ENCODE data around the gene EIF4H.

The EIF4H gene

GRCh38 chr7:74148491-74148890 is 25.7 kb upstream of the EIF4H start:
- Histone ChIP-seq H3K27me3 (ENCODE audit: insufficient read depth, poor library complexity, severe bottlenecking) (no peaks in the 10 kb centered on the region), H3K4me3 (replicated peaks; ENCODE audit: insufficient read depth, low read length) (no peak overlapping the region), H3K27ac (replicated peaks) (no peak overlapping the region)
- TF ChIP-seq REST (IDR thresholded peaks at IDR 0.05; ENCODE audit: insufficient replicate concordance, low read depth) (no peak), GABPA (IDR thresholded peaks at IDR 0.05; ENCODE audit: low read depth) (no peak), SPI1 (IDR thresholded peaks at IDR 0.05; ENCODE audit: borderline replicate concordance, low read depth) (no peak), CTCF (IDR thresholded peaks at IDR 0.05; ENCODE audit: insufficient read depth, low read length) (no peak), POLR2AphosphoS5 (IDR thresholded peaks at IDR 0.05; ENCODE audit: low read depth) (no peak)
- DNase-seq (ENCODE audit: low read depth in 1 of 2, low spot score in 1 of 2) = no peak

- H3K27me3 ChIP-seq (ENCODE audit: insufficient read depth, poor library complexity, severe bottlenecking) = no peaks in the 10 kb centered on the region
- DNase-seq (ENCODE audit: low read depth in 1 of 2, low spot score in 1 of 2) = no peak
- no peak overlapping the region for H3K27ac ChIP-seq (replicated peaks)
Measured at GRCh38 chr7:74149071-74149470, 25.1 kb upstream of the EIF4H start.

GRCh38 chr7:74149603-74150002 is 24.6 kb upstream of the EIF4H start:
- DNase-seq (ENCODE audit: low read depth in 1 of 2, low spot score in 1 of 2) = no peak
- no peak for TF ChIP-seq GABPA (IDR thresholded peaks at IDR 0.05; ENCODE audit: low read depth)
- TF ChIP-seq SPI1 (IDR thresholded peaks at IDR 0.05; ENCODE audit: borderline replicate concordance, low read depth) = no peak
- no peak for TF ChIP-seq CTCF (IDR thresholded peaks at IDR 0.05; ENCODE audit: insufficient read depth, low read length)
- no peak for TF ChIP-seq REST (IDR thresholded peaks at IDR 0.05; ENCODE audit: insufficient replicate concordance, low read depth)
- no peak for TF ChIP-seq POLR2AphosphoS5 (IDR thresholded peaks at IDR 0.05; ENCODE audit: low read depth)
- Histone ChIP-seq H3K27me3 (ENCODE audit: insufficient read depth, poor library complexity, severe bottlenecking) (no peaks in the 10 kb centered on the region), H3K27ac (replicated peaks) (no peak overlapping the region), H3K4me3 (replicated peaks; ENCODE audit: insufficient read depth, low read length) (no peak overlapping the region)

More at GRCh38 chr7:74149071-74149470, 25.1 kb upstream of the EIF4H start:
- TF ChIP-seq REST (IDR thresholded peaks at IDR 0.05; ENCODE audit: insufficient replicate concordance, low read depth) (no peak), CTCF (IDR thresholded peaks at IDR 0.05; ENCODE audit: insufficient read depth, low read length) (no peak), POLR2AphosphoS5 (IDR thresholded peaks at IDR 0.05; ENCODE audit: low read depth) (no peak)
- no peak overlapping the region for H3K4me3 ChIP-seq (replicated peaks; ENCODE audit: insufficient read depth, low read length)

All from HL-60 (cell line).